Transverse colon (tissue), 4 donors: Measurements from ENCODE around the gene CIRBP. TPM values are rescaled to one million over a fixed set of nuclear protein-coding genes. Genes with fewer than 3 reads are reported as not detected.

Experiments
- DNase-seq: peaks from one replicate; pipeline ENCODE4 v3.0.0-alpha.2; 2019
- H3K27ac ChIP-seq, 4 donors: fragments of 200-600 bp; sonication (generic); 2 replicates each; pipeline ENCODE4 v1.5.1; 2016 to 2018; ENCODE audit warnings: inconsistent platforms in 4 of 4
- H3K27me3 ChIP-seq: fragments of 200-600 bp; sonication (generic); 2 replicates; pipeline ENCODE4 v1.5.1; 2017; ENCODE audit warnings: inconsistent platforms
- H3K36me3 ChIP-seq, 4 donors: fragments of 200-600 bp; sonication (generic); 2 replicates each; pipeline ENCODE4 v1.5.1; 2017 to 2019; ENCODE audit warnings: inconsistent platforms in 4 of 4
- H3K4me1 ChIP-seq, 4 donors: fragments of 200-600 bp; sonication (generic); 2 replicates each; pipeline ENCODE4 v1.5.1; 2017 to 2020; ENCODE audit warnings: inconsistent platforms in 4 of 4
- H3K4me3 ChIP-seq, 4 donors: fragments of 200-600 bp; sonication (generic); 1 replicate in 1 of 4; 2 replicates in 3 of 4; pipeline versions ENCODE4 v1.5.1 to v1.6.1; 2017 to 2019; ENCODE audit warnings: inconsistent platforms in 4 of 4
- H3K9me3 ChIP-seq, 2 donors: fragments of 200-600 bp; sonication (generic); 2 replicates each; pipeline ENCODE4 v1.5.1; 2017 to 2019; ENCODE audit warnings: inconsistent platforms in 2 of 2
- EP300 ChIP-seq: sonication (generic); formaldehyde crosslinking; IDR thresholded peaks from one replicate; pipeline ENCODE4 v1.6.1; 2017; ENCODE audit warnings: antibody characterized with exemption, low read depth
- POLR2A ChIP-seq: fragments of 450-650 bp; IDR thresholded peaks from one replicate; pipeline ENCODE4 v1.6.1; 2016; ENCODE audit warnings: antibody characterized with exemption, mild to moderate bottlenecking, moderate library complexity
- POLR2AphosphoS5 ChIP-seq, 3 donors: sonication (generic); formaldehyde crosslinking; IDR thresholded peaks; one replicate each; pipeline ENCODE4 v1.6.1; 2016; ENCODE audit warnings: antibody characterized with exemption in 3 of 3
- WGBS, 2 donors: methylation state at CpG; one replicate each; pipeline ENCODE4 v1.1.5; 2018; ENCODE audit warnings: low coverage in 1 of 2; 5-methylcytosine and 5-hydroxymethylcytosine counted together
- in situ Hi-C, 4 donors: fragments of 200-750 bp; cut with MboI; loops; one replicate each; pipeline versions ENCODE4 v1.15.0 to v1.15.1; 2017; ENCODE audit warnings: low sequenced_read_pairs in 3 of 4, low pct_ligation_motif_present in 1 of 4, low pct_unique_long_range_greater_than_20kb in 1 of 4
- intact Hi-C: fragments of 100-400 bp; cut with DNase I; formaldehyde crosslinking; loops from one replicate; pipeline ENCODE4 v1.15.1; 2023; ENCODE audit warnings: low total_unique reads
- total RNA-seq, 4 donors: library from RNA; depleted of rRNA; stranded (reverse); fragments of >200 nt; gene quantifications; one replicate each; pipeline ENCODE4 v1.1.0, GENCODE V29; 2016
- TF ChIP-seq, protein P1 (sequence below), 5 experiments: fragments of 200-600 bp in 3 of 5; fragments of 450-650 bp in 2 of 5; sonication (generic) in 3 of 5; IDR thresholded peaks; 1 replicate in 2 of 5; 2 replicates in 3 of 5; pipeline ENCODE4 v1.5.1; 2016 to 2017; ENCODE audit warnings: antibody characterized with exemption in 5 of 5, inconsistent platforms in 3 of 5, mild to moderate bottlenecking in 2 of 5, moderate library complexity in 1 of 5

Gene CIRBP
- total RNA-seq, 4 donors from 2014 or later: 431 to 488 (median 460) TPM

DNA sequence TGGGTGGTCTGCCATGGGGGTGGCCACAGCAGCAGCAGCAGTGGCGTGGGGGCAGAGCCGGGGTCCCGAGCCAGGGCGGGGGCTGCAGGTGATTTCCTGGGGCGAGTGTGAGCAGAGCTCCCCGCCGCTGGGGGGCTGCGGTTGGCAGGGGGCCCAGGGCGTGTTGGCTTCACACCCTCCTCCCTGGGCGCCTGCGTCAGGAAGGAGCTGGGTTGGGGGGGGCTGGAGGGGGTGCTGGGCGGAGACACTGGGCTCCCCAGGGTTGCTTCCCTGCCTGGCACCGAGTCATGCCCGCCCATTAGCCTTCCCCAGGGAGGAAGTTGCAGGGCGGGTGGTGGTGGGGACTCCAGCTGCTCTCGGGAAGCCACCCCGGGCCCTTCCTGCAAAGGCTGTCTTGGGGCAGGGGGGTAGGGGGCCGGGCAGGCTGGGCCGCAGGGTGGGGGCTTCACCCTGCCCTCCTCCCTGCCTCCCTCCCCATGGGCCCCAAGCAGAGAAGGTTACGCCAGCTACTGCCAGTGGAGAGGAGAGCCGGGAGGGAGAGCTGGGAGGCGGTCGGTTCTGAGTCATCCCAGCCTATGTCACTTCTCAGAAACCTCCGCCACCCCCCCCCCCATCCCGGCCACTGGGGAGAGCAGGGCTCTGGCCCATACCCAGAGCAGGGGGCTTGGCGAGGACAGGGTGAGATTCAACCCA lies 16.2 kb upstream of the CIRBP start:
- no peaks in the 10 kb centered on the region for H3K27me3 ChIP-seq
- peaks cover 21 to 67% (median 61%) of the 10 kb centered on the region in 4 donors for H3K4me1 ChIP-seq
- intact Hi-C loops (no loop called here), in situ Hi-C loops (no loop called here)
- peak; percentile 50 to 65 (median 52) for TF ChIP-seq POLR2AphosphoS5 (IDR thresholded peaks at IDR 0.05)
- peak; percentile 5 for TF ChIP-seq POLR2A
- no peak for TF ChIP-seq EP300
- TF ChIP-seq, protein P1, sequence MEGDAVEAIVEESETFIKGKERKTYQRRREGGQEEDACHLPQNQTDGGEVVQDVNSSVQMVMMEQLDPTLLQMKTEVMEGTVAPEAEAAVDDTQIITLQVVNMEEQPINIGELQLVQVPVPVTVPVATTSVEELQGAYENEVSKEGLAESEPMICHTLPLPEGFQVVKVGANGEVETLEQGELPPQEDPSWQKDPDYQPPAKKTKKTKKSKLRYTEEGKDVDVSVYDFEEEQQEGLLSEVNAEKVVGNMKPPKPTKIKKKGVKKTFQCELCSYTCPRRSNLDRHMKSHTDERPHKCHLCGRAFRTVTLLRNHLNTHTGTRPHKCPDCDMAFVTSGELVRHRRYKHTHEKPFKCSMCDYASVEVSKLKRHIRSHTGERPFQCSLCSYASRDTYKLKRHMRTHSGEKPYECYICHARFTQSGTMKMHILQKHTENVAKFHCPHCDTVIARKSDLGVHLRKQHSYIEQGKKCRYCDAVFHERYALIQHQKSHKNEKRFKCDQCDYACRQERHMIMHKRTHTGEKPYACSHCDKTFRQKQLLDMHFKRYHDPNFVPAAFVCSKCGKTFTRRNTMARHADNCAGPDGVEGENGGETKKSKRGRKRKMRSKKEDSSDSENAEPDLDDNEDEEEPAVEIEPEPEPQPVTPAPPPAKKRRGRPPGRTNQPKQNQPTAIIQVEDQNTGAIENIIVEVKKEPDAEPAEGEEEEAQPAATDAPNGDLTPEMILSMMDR (IDR thresholded peaks at IDR 0.05): peak in 4 of 5 experiments; percentile 7 to 48 (median 17)
- WGBS, 2 donors: 2% methylated on average over 13 of the region's 26 CpGs; no CpG with 5 or more reads in 1 of the 2 donors
- H3K36me3 ChIP-seq: peaks cover 0 to 34% (median 19%) of the 10 kb centered on the region in 4 donors
- H3K4me3 ChIP-seq: peak overlapping the region; percentile 53 to 91 (median 84)
- peak overlapping the region; percentile 98 to 99 (median 98) for H3K27ac ChIP-seq
- DNase-seq: peak; percentile 91
- no peaks in the 10 kb centered on the region for H3K9me3 ChIP-seq

DNA sequence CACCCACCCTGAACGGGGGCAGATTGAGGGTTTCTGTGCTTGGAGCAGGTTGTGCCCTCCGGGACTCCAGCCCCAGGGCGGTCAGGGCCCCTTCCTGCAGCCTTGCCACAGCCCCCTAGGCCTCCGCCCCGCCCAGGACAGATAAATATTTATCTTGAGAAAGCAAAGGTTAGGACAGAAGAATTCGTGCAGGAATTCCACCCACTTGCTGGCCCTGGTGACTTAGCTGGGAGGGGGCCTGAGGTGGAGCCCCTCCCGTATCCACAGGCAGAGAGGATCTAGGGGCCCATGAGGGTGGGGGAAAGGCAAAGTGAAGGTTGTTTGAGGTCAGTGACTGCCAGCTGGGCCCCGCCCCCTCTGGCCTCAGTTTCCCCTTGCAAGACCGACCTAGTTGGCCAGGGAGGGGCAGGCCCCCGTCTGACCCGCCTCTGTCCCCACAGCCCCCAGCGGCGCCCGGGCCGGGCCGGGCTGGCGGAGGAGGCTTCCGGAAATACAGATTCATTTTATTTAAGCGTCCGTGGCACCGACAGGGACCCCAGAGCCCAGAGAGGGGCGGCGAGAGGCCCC lies 15.5 kb upstream of the CIRBP start:
- no peaks in the 10 kb centered on the region for H3K9me3 ChIP-seq
- 33% methylated on average over 18 of the region's 23 CpGs; no CpG with 5 or more reads in 1 of the 2 donors for WGBS, 2 donors
- intact Hi-C loops: no loop called here
- no peaks in the 10 kb centered on the region for H3K27me3 ChIP-seq
- H3K27ac ChIP-seq: peak overlapping the region; percentile 98 to 99 (median 98)
- peaks cover 26 to 71% (median 63%) of the 10 kb centered on the region in 4 donors for H3K4me1 ChIP-seq
- in situ Hi-C loops: no loop called here
- H3K4me3 ChIP-seq: peak overlapping the region; percentile 10 to 91 (median 84)
- peaks cover 0 to 34% (median 19%) of the 10 kb centered on the region in 4 donors for H3K36me3 ChIP-seq
- TF ChIP-seq POLR2AphosphoS5 (IDR thresholded peaks at IDR 0.05) (peak in 1 of 3 donors; percentile 20), EP300 (no peak)
- TF ChIP-seq, protein P1 (IDR thresholded peaks at IDR 0.05): no peak
- peak; percentile 74 for DNase-seq

DNA sequence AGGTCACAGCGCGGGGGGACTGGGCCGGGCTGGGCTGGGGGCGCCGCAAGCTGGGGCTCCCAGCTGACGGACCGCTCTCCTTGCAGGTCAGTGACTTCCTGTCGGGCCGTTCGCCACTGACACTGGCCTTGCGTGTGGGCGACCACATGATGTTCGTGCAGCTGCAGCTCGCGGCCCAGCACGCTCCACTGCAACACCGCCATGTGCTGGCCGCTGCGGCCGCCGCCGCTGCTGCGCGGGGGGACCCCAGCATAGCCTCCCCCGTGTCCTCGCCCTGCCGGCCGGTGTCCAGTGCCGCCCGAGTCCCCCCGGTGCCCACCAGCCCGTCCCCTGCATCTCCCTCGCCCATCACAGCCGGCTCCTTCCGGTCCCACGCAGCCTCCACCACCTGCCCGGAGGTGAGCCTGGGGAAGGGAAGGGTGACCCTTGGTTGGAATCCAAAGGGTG lies 15.0 kb upstream of the CIRBP start:
- H3K4me1 ChIP-seq: peaks cover 31 to 76% (median 69%) of the 10 kb centered on the region in 4 donors
- WGBS, 2 donors: 90% methylated on average over 27 of the region's 37 CpGs; no CpG with 5 or more reads in 1 of the 2 donors
- in situ Hi-C loops (no loop called here), intact Hi-C loops (no loop called here)
- peak overlapping the region in 3 of 4 donors; percentile 10 to 91 (median 87) for H3K4me3 ChIP-seq
- DNase-seq: peak; percentile 35
- no peaks in the 10 kb centered on the region for H3K9me3 ChIP-seq
- peaks cover 0 to 34% (median 19%) of the 10 kb centered on the region in 4 donors for H3K36me3 ChIP-seq
- no peaks in the 10 kb centered on the region for H3K27me3 ChIP-seq
- no peak for TF ChIP-seq POLR2A
- peak; percentile 15 to 53 (median 18) for TF ChIP-seq POLR2AphosphoS5 (IDR thresholded peaks at IDR 0.05)
- TF ChIP-seq, protein P1 (IDR thresholded peaks at IDR 0.05): no peak
- TF ChIP-seq EP300: no peak
- peak overlapping the region; percentile 98 to 99 (median 98) for H3K27ac ChIP-seq

DNA sequence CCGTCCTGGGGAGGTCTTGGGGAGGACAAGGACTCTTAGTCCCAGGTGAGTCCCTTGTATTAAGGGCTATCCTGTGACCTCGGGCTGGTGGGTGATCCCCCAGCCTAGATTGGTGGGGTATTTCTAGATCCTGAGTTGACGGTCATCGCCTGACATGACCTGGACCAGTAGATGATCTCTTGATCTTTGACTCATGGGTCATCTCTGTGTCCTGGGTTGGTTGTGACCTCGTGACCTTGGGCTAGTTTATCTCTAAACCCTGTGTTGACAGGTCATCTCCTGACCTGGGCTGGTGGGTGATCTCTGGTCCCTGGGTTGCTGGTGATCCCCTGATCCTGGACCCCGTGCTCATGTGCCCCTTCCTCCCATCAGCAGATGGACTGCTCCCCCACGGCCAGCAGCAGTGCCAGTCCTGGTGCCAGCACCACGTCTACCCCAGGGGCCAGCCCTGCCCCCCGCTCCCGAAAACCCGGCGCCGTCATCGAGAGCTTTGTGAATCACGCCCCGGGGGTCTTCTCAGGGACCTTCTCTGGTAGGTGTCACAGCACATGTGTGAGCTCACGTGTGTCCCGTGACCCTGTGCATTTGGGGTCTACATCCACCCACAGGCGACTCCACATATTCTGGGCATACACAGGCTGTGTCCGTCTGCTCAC lies 14.5 kb upstream of the CIRBP start:
- in situ Hi-C loops (no loop called here), intact Hi-C loops (no loop called here)
- Histone ChIP-seq H3K27ac (peak overlapping the region; percentile 98 to 99 (median 98)), H3K9me3 (no peaks in the 10 kb centered on the region), H3K36me3 (peaks cover 0 to 34% (median 19%) of the 10 kb centered on the region in 4 donors), H3K27me3 (no peaks in the 10 kb centered on the region), H3K4me3 (peak overlapping the region in 1 of 4 donors; percentile 87), H3K4me1 (peaks cover 36 to 82% (median 74%) of the 10 kb centered on the region in 4 donors)
- TF ChIP-seq, protein P1 (IDR thresholded peaks at IDR 0.05): no peak
- TF ChIP-seq POLR2A: no peak
- 85% methylated on average over 18 of the region's 20 CpGs; no CpG with 5 or more reads in 1 of the 2 donors for WGBS, 2 donors
- no peak for DNase-seq
